PC-9 (cell line): ENCODE measurements around the gene HOXB5.

Experiments used
- EZH2 ChIP-seq: fragments of 200-600 bp; sonication (generic); IDR thresholded peaks from 2 replicates; pipeline ENCODE4 v1.8.0; 2017; ENCODE audit warnings: antibody characterized with exemption, low read depth
- TF ChIP-seq, protein P1 (sequence below): fragments of 200-600 bp; sonication (generic); conservative IDR thresholded peaks from 2 replicates; pipeline ENCODE4 v1.6.1; 2017; ENCODE audit warnings: mixed run types, antibody characterized with exemption, mild to moderate bottlenecking, moderate library complexity

DNA sequence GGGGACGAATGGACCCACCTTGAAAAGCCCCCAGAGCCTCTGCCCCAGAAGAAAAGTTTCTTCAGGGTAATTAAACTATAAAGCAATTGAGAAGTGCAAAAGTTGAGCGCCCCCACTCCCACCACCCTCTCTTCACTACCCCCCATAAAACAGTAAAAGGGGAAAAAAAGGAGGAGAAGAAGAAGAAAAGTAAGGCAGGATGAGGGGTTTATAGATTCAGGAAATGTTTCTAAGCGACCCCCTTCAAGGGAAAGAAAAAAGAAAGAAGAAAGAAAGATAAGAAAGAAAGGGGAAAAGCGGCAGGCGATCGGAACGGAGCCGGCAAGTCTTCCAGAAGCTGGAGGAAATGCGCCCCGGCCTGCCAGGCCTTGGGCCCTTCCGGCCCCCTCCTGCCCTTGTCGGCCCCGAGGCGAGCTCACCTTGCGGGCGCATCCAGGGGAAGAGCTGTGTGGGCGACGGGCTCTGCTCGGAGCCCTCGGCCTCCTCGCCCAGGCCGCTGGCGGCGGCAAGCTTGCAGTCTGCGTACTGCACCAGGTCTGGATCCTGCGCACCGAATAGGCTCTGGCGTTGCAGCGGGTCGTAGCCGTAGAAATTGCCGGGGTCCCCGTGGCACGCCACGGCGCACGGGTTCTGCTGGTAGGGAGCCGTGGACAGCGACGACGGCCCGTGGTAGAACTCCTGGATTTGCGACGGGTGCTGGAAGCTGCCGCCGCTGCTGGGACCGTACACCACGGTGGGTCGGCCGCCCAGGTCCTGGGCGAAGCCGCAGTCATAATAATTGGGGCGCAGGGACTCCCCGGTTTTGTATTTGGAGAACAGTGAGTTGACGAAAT, 20.5 kb upstream of the HOXB5 start:
- TF ChIP-seq, protein P1, sequence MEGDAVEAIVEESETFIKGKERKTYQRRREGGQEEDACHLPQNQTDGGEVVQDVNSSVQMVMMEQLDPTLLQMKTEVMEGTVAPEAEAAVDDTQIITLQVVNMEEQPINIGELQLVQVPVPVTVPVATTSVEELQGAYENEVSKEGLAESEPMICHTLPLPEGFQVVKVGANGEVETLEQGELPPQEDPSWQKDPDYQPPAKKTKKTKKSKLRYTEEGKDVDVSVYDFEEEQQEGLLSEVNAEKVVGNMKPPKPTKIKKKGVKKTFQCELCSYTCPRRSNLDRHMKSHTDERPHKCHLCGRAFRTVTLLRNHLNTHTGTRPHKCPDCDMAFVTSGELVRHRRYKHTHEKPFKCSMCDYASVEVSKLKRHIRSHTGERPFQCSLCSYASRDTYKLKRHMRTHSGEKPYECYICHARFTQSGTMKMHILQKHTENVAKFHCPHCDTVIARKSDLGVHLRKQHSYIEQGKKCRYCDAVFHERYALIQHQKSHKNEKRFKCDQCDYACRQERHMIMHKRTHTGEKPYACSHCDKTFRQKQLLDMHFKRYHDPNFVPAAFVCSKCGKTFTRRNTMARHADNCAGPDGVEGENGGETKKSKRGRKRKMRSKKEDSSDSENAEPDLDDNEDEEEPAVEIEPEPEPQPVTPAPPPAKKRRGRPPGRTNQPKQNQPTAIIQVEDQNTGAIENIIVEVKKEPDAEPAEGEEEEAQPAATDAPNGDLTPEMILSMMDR, result no peak
- no peak for TF ChIP-seq EZH2
